Measurements from ENCODE around the gene XPO4. TPM values are rescaled to one million over a fixed set of nuclear protein-coding genes. Genes with fewer than 3 reads are reported as not detected.

The XPO4 gene
- total and polyA plus RNA-seq, 7 donors: 1.8 to 26.8 (median 15.6) TPM

GRCh38 chr13:20740021-20740420, 162.5 kb downstream of the XPO4 start:
- intact Hi-C loops (cut with DNase I): no loop called here
- Histone ChIP-seq H3K9me3 (no peaks in the 10 kb centered on the region), H3K27ac (no peak overlapping the region), H3K4me3 (no peak overlapping the region), H3K36me3 (no peaks in the 10 kb centered on the region), H3K27me3 (no peaks in the 10 kb centered on the region), H3K4me1 (no peaks in the 10 kb centered on the region)
- WGBS, 2 donors: 97 to 98% methylated on average over 22 of the region's 22 CpGs
- TF ChIP-seq CTCF (IDR thresholded peaks at IDR 0.05): no peak
- TF ChIP-seq POLR2A (IDR thresholded peaks at IDR 0.05): no peak
- TF ChIP-seq EP300 (IDR thresholded peaks at IDR 0.05): no peak
- TF ChIP-seq POLR2AphosphoS5 (IDR thresholded peaks at IDR 0.05): no peak
- DNase-seq: no peak

GRCh38 chr13:20738616-20739015, 163.9 kb downstream of the XPO4 start:
- Histone ChIP-seq H3K36me3 (no peaks in the 10 kb centered on the region), H3K27me3 (no peaks in the 10 kb centered on the region), H3K27ac (no peak overlapping the region), H3K4me1 (no peaks in the 10 kb centered on the region), H3K4me3 (no peak overlapping the region), H3K9me3 (no peaks in the 10 kb centered on the region)
- WGBS, 2 donors: 93 to 94% methylated on average over 6 of the region's 6 CpGs
- TF ChIP-seq EP300 (IDR thresholded peaks at IDR 0.05) (no peak), CTCF (IDR thresholded peaks at IDR 0.05) (no peak), POLR2AphosphoS5 (IDR thresholded peaks at IDR 0.05) (no peak), POLR2A (IDR thresholded peaks at IDR 0.05) (no peak)
- intact Hi-C loops (cut with DNase I): no loop called here
- DNase-seq: no peak

DNA sequence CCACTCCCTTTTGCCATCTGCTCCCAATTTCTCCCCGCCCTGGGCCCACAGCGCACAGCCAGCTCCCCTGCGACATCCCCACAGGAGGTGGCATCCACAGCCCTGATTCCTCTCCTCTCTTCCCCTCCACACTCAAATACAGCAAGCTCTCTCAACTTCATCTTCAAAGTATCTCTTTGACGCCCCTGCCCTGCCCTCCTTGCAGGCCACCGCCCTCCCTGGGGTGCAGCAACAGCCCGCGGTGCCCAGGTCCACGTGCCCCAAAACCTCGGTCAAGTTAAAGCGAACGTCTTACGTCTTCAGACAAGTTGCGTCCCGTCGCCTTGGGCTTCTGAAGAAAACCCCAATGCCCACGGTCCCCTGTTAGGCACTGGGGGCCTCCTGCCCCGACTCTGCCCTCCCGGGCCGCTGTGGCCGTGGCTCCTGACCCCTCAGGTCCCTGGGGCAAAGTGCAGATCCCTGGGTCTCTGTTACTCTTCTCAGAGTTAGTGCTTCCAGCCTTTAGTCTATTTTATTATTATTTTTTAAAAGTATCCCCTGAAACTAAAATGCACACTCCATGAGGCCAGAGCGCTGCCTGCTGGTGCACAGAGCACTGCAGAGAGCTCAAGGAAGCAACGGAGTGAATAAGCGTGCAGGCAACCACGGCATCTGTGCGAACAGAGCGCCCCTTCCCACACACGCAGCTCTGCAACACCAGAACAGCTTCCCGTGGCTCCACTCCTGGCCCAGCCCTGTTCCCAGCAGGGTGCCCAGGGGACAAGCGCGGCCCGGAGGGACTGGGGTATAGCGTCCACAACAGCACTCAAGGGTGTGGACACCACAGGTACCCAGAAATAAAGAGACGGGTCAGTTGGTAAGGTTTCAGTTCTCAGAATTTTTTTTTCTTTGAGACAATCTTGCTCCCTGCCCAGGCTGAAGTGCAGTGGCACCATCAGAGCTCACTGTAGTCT, 172.6 kb downstream of the XPO4 start:
- peaks cover 0 to 6% (median 0%) of the 10 kb centered on the region in 4 donors for H3K4me1 ChIP-seq
- WGBS, 2 donors: 95 to 97% methylated on average over 33 of the region's 33 CpGs
- DNase-seq: no peak
- TF ChIP-seq POLR2AphosphoS5 (IDR thresholded peaks at IDR 0.05) (no peak), EP300 (IDR thresholded peaks at IDR 0.05) (no peak), CTCF (IDR thresholded peaks at IDR 0.05) (no peak), POLR2A (IDR thresholded peaks at IDR 0.05) (no peak)
- intact Hi-C loops (cut with DNase I): no loop called here
- H3K27me3 ChIP-seq: no peaks in the 10 kb centered on the region
- H3K9me3 ChIP-seq: no peaks in the 10 kb centered on the region
- H3K4me3 ChIP-seq: no peak overlapping the region
- no peaks in the 10 kb centered on the region for H3K36me3 ChIP-seq
- no peak overlapping the region for H3K27ac ChIP-seq

DNA sequence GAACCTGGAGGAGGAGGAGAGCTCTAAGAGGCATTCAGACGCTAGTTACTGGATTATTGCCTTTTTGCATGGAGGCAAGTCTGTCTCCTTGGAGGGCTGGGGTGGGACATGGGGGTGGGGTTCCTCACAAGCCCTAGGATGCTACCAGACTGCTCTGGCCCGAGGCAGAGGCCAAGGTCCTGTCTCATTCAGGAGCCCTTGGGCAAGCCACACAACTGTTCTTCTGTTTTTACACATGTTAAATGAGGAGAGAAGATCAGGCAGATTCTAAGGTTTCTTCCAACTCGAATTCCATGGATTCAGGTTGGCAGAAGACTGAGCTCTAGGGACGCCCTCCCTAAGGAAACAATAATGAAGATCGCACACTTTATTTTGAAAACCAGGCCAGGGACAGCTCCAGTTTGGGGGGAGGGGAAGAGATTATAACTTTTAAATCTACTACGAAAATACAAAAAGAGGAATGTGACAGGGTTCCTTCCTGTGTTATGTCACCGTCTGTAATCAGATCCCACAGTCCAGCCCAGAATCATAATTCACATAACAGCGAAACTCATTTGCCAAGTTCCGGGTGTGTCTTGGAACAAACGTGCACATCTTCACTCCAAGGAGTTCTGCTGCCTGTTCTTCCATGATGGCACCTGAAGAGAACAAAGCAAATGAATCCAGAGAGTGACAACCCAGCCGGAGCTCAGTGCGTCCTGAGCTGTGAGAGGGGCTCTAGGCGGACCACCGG, 173.8 kb downstream of the XPO4 start:
- Histone ChIP-seq H3K9me3 (no peaks in the 10 kb centered on the region), H3K27me3 (no peaks in the 10 kb centered on the region), H3K36me3 (no peaks in the 10 kb centered on the region), H3K27ac (peak overlapping the region in 2 of 4 donors; percentile 14 to 46), H3K4me3 (no peak overlapping the region), H3K4me1 (peaks cover 0 to 6% (median 0%) of the 10 kb centered on the region in 4 donors)
- intact Hi-C loops (cut with DNase I): no loop called here
- no peak for DNase-seq
- TF ChIP-seq EP300 (IDR thresholded peaks at IDR 0.05): no peak
- TF ChIP-seq CTCF (IDR thresholded peaks at IDR 0.05): no peak
- TF ChIP-seq POLR2AphosphoS5 (IDR thresholded peaks at IDR 0.05): peak in 2 of 4 donors; percentile 63
- 83 to 84% methylated on average over 14 of the region's 14 CpGs for WGBS, 2 donors

Data from sigmoid colon (tissue), 7 donors.